ENCODE measurements around the gene COPE. TPM values are rescaled to one million over a fixed set of nuclear protein-coding genes. Genes with fewer than 3 reads are reported as not detected.

COPE gene
- total RNA-seq, 1 experiment from 2014 or later: 408 TPM

DNA sequence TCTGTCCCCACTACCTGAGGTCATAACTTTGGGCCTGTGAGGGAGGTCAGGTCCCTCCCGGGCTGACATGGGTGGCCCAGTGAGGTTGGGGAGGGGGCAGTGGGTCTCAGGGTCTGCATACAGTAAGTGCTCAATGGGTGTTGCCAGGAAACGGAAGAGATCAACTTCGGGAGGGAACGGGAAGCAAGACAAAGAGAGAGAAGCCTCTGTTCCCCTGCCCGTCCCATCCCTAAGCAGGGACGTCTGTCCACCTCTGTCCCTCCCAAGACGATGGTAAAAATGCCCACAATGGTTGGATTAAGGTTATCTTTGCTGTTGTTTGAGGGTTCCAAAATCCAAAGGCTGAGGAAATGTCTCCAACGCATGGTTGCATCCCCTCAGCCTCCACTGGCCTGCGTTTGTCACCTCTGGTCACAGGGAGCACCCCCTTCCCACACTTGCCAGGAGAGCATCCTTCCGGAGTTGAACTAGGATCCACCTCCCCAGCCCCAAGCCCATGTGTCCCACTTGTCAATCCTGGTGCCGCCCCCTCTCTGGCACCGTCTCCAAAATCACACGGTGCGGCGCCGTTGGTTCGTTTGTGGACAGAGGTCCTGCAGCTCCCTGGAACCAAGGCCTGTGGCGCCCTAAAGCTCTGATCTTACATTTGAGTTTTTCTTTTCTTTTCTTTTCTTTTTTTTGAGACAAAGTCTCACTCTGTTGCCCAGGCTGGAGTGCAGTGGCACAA is 22.6 kb upstream of the COPE start:
- Histone ChIP-seq H3K9me3 (ENCODE audit: low read length) (no peaks in the 10 kb centered on the region), H3K4me2 (ENCODE audit: low read length) (peak overlapping the region; percentile 66), H3F3A (ENCODE audit: low read length, unreplicated experiment) (no peaks in the 10 kb centered on the region), H3K27me3 (ENCODE audit: low read length) (no peaks in the 10 kb centered on the region), H3K4me3 (ENCODE audit: low read length) (peak overlapping the region; percentile 42; the same call in 1 of the 2 replicates), H3K36me3 (ENCODE audit: low read depth, low read length) (peaks cover 11% of the 10 kb centered on the region), H3K9ac (ENCODE audit: low read length) (no peak overlapping the region), H3K9me2 (replicated peaks; ENCODE audit: low read length) (no peaks in the 10 kb centered on the region), H4K20me1 (ENCODE audit: low read length) (no peaks in the 10 kb centered on the region), H2AFZ (ENCODE audit: low read length) (peak overlapping the region; percentile 67), H3K79me2 (ENCODE audit: low read length) (peaks cover 21% of the 10 kb centered on the region), H3K27ac (ENCODE audit: low read length) (no peak overlapping the region), H3K4me1 (ENCODE audit: insufficient read depth, low read length) (peaks cover 6% of the 10 kb centered on the region)
- intact Hi-C loops (cut with micrococcal nuclease): loop anchor here (1.0 kb wide), 1 partner anchor 45 kb away; no protein-coding TSS in a partner anchor
- TSS peak; percentile 20 for BruUV-seq (replicated peaks)
- CTCF ChIA-PET: no interaction called here
- TF ChIP-seq EZH2 (IDR thresholded peaks at IDR 0.05; ENCODE audit: low read length, unreplicated experiment) (no peak), EZH2phosphoT487 (IDR thresholded peaks at IDR 0.05; ENCODE audit: borderline replicate concordance, low read length) (no peak)
- TF ChIP-seq, protein P1, sequence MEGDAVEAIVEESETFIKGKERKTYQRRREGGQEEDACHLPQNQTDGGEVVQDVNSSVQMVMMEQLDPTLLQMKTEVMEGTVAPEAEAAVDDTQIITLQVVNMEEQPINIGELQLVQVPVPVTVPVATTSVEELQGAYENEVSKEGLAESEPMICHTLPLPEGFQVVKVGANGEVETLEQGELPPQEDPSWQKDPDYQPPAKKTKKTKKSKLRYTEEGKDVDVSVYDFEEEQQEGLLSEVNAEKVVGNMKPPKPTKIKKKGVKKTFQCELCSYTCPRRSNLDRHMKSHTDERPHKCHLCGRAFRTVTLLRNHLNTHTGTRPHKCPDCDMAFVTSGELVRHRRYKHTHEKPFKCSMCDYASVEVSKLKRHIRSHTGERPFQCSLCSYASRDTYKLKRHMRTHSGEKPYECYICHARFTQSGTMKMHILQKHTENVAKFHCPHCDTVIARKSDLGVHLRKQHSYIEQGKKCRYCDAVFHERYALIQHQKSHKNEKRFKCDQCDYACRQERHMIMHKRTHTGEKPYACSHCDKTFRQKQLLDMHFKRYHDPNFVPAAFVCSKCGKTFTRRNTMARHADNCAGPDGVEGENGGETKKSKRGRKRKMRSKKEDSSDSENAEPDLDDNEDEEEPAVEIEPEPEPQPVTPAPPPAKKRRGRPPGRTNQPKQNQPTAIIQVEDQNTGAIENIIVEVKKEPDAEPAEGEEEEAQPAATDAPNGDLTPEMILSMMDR (conservative IDR thresholded peaks at IDR 0.05; ENCODE audit: low read depth, low read length): no peak
- DNase-seq (no peak), ATAC-seq (no peak)
- POLR2A ChIA-PET (ENCODE audit: unreplicated experiment): no interaction called here

DNA sequence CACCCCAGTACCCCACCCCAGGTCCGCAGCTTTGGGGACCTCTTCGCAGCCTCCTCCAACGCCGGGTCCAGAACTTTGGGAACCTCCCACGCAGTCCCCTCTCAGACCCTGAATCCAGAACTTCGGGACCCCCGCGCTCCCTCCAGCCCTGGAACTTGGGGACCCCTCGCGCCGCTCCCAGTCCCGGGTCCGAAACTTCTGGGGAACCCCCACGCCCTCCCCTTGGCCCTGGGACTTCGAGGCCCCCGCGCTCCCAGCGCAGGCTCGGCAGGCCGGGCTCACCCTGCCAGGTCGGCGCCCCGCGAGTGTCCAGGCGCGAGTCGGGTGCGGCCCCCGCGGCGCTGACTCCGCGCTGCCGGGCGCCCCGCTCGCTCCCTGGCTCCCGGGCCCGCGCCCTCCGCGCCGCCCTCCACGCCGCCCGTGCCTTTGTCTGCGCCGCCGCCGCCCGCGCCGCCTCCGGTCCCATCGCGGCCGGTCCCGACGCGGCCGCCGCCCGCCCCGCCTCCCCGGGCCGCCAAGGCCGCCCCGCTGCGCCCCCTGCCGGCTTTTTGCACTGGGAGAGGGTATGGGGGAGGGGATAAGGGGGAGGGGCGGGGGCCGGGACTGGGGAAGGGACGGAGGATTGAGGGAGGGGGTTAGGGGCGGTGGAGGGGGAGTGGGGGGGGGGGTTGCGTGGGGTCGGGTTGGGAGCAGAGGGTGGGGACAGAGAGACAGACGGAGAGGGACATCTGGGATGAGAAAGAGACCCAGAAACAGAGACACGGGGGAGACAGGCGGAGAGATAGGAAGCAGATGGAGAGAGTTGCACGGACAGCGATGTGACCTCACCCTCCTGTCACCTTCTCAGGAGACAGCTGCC is 21.8 kb upstream of the COPE start, which contains the start of gene HOMER3:
Gene HOMER3, minus strand, starts transcription at position 449 of the 859 bp plus-strand sequence. CDS start 2,235 bp downstream, outside the sequence.
- TF ChIP-seq EZH2phosphoT487 (IDR thresholded peaks at IDR 0.05; ENCODE audit: borderline replicate concordance, low read length): no peak
- peaks cover 11% of the 10 kb centered on the region for H3K36me3 ChIP-seq (ENCODE audit: low read depth, low read length)
- H3K4me3 ChIP-seq (ENCODE audit: low read length): peak within 1 kb of the TSS; percentile 95
- H3K9me2 ChIP-seq (replicated peaks; ENCODE audit: low read length): no peaks in the 10 kb centered on the region
- CTCF ChIA-PET: no interaction called here
- peak within 1 kb of the TSS; percentile 95 for H3K4me2 ChIP-seq (ENCODE audit: low read length)
- ATAC-seq (peak; percentile 86), DNase-seq (peak; percentile 72)
- POLR2A ChIA-PET (ENCODE audit: unreplicated experiment): no interaction called here
- intact Hi-C loops (cut with micrococcal nuclease): loop anchor here (1.0 kb wide), 1 partner anchor 45 kb away; no protein-coding TSS in a partner anchor
- no TSS peak for BruUV-seq (replicated peaks)
- H3K9me3 ChIP-seq (ENCODE audit: low read length): no peaks in the 10 kb centered on the region
- H3F3A ChIP-seq (ENCODE audit: low read length, unreplicated experiment): no peaks in the 10 kb centered on the region
- H2AFZ ChIP-seq (ENCODE audit: low read length): peak within 1 kb of the TSS; percentile 84
- H3K79me2 ChIP-seq (ENCODE audit: low read length): peaks cover 21% of the 10 kb centered on the region
- H3K4me1 ChIP-seq (ENCODE audit: insufficient read depth, low read length): peaks cover 6% of the 10 kb centered on the region
- peak within 1 kb of the TSS; percentile 64 for H3K9ac ChIP-seq (ENCODE audit: low read length)
- no peaks in the 10 kb centered on the region for H4K20me1 ChIP-seq (ENCODE audit: low read length)
- no peaks in the 10 kb centered on the region for H3K27me3 ChIP-seq (ENCODE audit: low read length)
- H3K27ac ChIP-seq (ENCODE audit: low read length): no peak within 1 kb of the TSS

DNA sequence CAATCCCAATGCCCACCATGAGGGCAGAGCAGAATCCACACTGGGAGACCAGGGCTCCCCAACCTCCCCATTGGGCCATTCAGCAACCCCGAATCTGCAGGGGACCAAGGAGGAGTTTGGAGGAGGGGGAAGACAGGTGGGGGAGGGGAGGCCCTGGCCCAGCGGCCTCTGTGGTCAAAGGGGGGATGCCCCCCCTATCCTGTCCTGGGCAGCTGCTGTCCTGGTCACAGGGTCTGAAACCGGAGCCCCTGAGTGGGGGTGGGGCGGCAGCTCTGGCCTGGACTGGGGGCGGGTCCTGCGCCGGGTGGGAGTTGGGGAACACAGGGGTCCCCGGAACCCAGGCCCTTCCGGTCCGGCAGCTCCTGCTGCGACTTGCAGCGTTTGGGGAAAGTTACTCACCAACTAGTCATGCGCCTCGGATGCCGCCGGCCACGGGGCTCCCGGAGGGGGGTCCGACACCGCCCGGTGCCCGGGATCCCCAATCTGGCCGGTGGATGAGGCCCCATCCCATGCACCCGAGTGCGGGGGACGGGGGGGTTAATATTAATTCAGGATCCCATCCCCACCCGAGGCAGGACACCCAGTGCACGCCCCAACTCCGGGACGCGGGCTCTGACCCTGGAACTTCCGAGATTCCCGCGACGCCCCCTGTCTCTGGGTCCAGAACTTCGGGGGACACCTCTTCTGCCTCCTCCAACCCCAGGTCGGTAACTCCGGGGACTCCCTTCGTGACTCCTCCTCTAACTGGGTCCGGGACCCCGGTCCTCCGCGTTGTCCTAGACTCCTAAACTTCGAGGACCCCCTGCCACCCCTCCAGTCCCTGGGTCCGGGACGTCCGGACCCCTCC is 21.0 kb upstream of the COPE start:
- H3K9me2 ChIP-seq (replicated peaks; ENCODE audit: low read length): no peaks in the 10 kb centered on the region
- no peaks in the 10 kb centered on the region for H3F3A ChIP-seq (ENCODE audit: low read length, unreplicated experiment)
- H4K20me1 ChIP-seq (ENCODE audit: low read length): no peaks in the 10 kb centered on the region
- intact Hi-C loops (cut with micrococcal nuclease): no loop called here
- H3K79me2 ChIP-seq (ENCODE audit: low read length): peaks cover 21% of the 10 kb centered on the region
- ChIA-PET POLR2A (ENCODE audit: unreplicated experiment) (no interaction called here), CTCF (interaction anchor here (0.6 kb wide), 1 partner anchor 264 kb away, joined by 10 read pairs; no protein-coding TSS in a partner anchor)
- peak overlapping the region; percentile 84 for H2AFZ ChIP-seq (ENCODE audit: low read length)
- TSS peak; percentile 63 for BruUV-seq (replicated peaks)
- TF ChIP-seq EZH2phosphoT487 (IDR thresholded peaks at IDR 0.05; ENCODE audit: borderline replicate concordance, low read length): peak; percentile 91
- TF ChIP-seq, protein P1 (conservative IDR thresholded peaks at IDR 0.05; ENCODE audit: low read depth, low read length): no peak
- peak overlapping the region; percentile 95 for H3K4me2 ChIP-seq (ENCODE audit: low read length)
- no peaks in the 10 kb centered on the region for H3K27me3 ChIP-seq (ENCODE audit: low read length)
- no peak overlapping the region for H3K27ac ChIP-seq (ENCODE audit: low read length)
- H3K36me3 ChIP-seq (ENCODE audit: low read depth, low read length): peaks cover 11% of the 10 kb centered on the region
- peak overlapping the region; percentile 95 for H3K4me3 ChIP-seq (ENCODE audit: low read length)
- peaks cover 6% of the 10 kb centered on the region for H3K4me1 ChIP-seq (ENCODE audit: insufficient read depth, low read length)
- peak overlapping the region; percentile 64 for H3K9ac ChIP-seq (ENCODE audit: low read length)
- H3K9me3 ChIP-seq (ENCODE audit: low read length): no peaks in the 10 kb centered on the region
- peak; percentile 53 for ATAC-seq
- DNase-seq: peak; percentile 59

Data from PC-3 (cell line).